Astrocyte of the spinal cord (primary cell): ENCODE measurements around the gene GABARAPL2.

Experiments
- DNase-seq: peaks from one replicate; pipeline ENCODE4 v3.0.0; 2011; ENCODE audit warnings: low read depth, low spot score
- H3K4me3 ChIP-seq: 2 replicates; pipeline ENCODE4 v1.5.1; 2011; ENCODE audit warnings: low read depth, mild to moderate bottlenecking, low read length, moderate library complexity
- CTCF ChIP-seq: IDR thresholded peaks from 2 replicates; pipeline ENCODE4 v1.5.1; 2012; ENCODE audit warnings: low read depth, mild to moderate bottlenecking, low read length, inconsistent platforms
- in situ Hi-C: cut with HindIII; loops from 2 replicates; pipeline ENCODE4 v1.10.0; 2017; ENCODE audit warnings: low sequenced_read_pairs

Gene GABARAPL2

GRCh38 chr16:75606507-75606906, 40.3 kb downstream of the GABARAPL2 start:
- no peak overlapping the region for H3K4me3 ChIP-seq
- TF ChIP-seq CTCF: no peak
- in situ Hi-C loops: no loop called here
- DNase-seq: no peak

DNA sequence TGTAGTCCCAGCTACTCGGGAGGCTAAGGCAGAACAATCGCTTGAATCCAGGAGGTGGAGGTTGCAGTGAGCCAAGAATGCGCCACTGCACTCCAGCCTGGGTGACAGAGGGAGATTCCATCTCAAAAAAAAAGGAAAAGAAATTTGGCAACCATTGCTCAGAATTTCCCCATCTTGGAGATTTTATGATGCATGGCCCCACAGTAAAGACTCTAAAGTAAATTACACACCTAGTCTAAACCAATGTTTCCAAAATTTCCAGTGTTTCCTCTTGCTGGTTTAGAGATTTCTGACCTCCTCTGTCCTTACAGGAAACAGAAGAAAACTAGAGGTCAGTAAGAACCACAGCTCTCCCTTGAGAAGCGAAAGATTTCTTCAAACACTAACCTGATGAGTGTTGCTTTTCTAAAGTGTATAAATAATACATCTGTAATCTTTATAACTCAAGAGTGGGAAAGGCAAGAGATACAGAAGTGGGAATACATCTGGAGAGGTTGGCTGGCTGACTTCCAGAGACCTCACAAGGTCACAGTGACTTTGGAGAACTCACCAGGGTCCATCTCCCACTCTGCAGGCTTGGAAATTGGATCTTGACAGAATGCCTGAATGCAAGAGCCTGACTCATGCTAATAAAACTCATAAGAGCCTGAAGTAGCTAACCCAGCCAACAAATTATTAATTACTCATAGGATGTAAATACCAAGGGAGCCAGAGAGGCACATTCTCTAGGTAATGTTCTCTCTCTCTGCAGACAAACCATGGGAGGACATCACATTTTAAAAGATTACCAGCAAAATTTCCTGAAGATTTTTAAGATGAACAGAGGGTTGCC, 48.1 kb downstream of the GABARAPL2 start:
- DNase-seq: peak; percentile 39
- in situ Hi-C loops: no loop called here
- H3K4me3 ChIP-seq: no peak overlapping the region
- TF ChIP-seq CTCF: no peak

DNA sequence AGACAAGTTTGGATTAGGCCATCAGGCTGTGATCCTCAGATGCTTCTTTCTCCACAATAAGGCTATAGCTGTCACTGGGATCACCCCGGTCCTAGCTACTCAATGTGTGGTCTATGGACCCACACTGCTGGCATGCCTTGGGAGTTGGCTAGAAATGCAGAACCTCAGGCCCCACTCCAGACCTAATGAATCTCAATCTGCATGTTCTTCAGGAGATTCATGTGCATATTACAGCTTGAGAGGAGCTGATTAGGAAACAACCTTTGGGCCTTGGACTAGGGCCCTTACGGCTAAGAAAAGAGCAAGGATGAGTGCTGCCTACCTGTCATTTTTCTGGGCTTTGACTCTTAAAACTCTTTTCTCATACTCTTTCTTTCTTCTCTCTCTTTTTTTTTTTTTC, 49.4 kb downstream of the GABARAPL2 start:
- DNase-seq: no peak
- in situ Hi-C loops: no loop called here
- H3K4me3 ChIP-seq: no peak overlapping the region
- TF ChIP-seq CTCF: no peak

- no peak for DNase-seq
- in situ Hi-C loops: no loop called here
- TF ChIP-seq CTCF: no peak
- no peak overlapping the region for H3K4me3 ChIP-seq
These were observed 50.4 kb downstream of the GABARAPL2 start for GRCh38 chr16:75616521-75617010.

GRCh38 chr16:75617121-75617520, 50.9 kb downstream of the GABARAPL2 start:
- no peak overlapping the region for H3K4me3 ChIP-seq
- in situ Hi-C loops: no loop called here
- no peak for TF ChIP-seq CTCF
- no peak for DNase-seq

DNA sequence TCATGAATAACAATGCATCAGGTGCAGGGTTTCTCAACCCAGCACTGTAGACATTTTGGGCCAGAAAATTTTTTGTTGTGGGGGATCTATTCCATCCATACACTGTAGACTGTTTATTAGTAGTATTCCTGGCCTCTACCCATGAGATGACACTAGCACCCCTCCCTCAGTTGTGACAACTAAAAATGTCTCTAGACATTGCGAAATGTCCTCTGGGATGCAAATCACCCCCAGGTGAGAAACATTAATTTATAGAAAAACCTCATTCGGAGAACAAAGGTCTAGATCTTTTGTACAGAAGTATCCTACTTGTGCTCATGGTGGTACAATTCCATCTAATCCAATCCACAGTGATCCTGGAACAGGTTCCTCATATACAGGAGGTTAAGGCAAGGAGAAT, 52.6 kb downstream of the GABARAPL2 start:
- no peak for DNase-seq
- no peak overlapping the region for H3K4me3 ChIP-seq
- in situ Hi-C loops: no loop called here
- no peak for TF ChIP-seq CTCF
